ENCODE measurements around the gene EIF4A3. TPM values are rescaled to one million over a fixed set of nuclear protein-coding genes. Genes with fewer than 3 reads are reported as not detected.

The EIF4A3 gene
- total RNA-seq, 1 experiment from 2014 or later: 169 TPM

- Histone ChIP-seq H3K27ac (ENCODE audit: low read length) (no peak overlapping the region), H3K27me3 (ENCODE audit: control insufficient read depth, insufficient read depth, low read length) (no peaks in the 10 kb centered on the region), H3K9me3 (ENCODE audit: control insufficient read depth, insufficient read depth, low read depth, low read length) (peaks cover 8% of the 10 kb centered on the region; the same call in 1 of the 2 replicates), H3K4me1 (ENCODE audit: control insufficient read depth, insufficient read depth, low read length) (no peaks in the 10 kb centered on the region), H3K4me3 (ENCODE audit: low read depth in 2 of 2, low read length in 2 of 2) (no peak overlapping the region), H3K36me3 (ENCODE audit: control insufficient read depth, insufficient read depth, low read length) (no peaks in the 10 kb centered on the region)
- intact Hi-C loops (cut with micrococcal nuclease; ENCODE audit: unreplicated experiment): no loop called here
- POLR2A ChIA-PET: no interaction called here
- CTCF ChIA-PET: no interaction called here
- BruUV-seq (replicated peaks): no TSS peak
- no peak for TF ChIP-seq REST (IDR thresholded peaks at IDR 0.05; ENCODE audit: insufficient read depth in 1 of 2, low read depth in 2 of 2, low read length in 1 of 2)
- TF ChIP-seq TCF7L2 (IDR thresholded peaks at IDR 0.05; ENCODE audit: low read depth, low read length): no peak
- no peak for TF ChIP-seq POLR2AphosphoS5 (IDR thresholded peaks at IDR 0.05; ENCODE audit: low read depth, low read length)
- TF ChIP-seq SIN3A (IDR thresholded peaks at IDR 0.05; ENCODE audit: borderline replicate concordance, insufficient read depth, low read depth, low read length): no peak
- no peak for TF ChIP-seq CTCF (IDR thresholded peaks at IDR 0.05)
- DNase-seq (ENCODE audit: low read depth, low spot score): no peak
- in situ Hi-C loops (cut with HindIII; ENCODE audit: low pct_unique_long_range_greater_than_20kb, low sequenced_read_pairs): no loop called here
- ATAC-seq: no peak
These were observed 7.2 kb upstream of the EIF4A3 start for GRCh38 chr17:80154166-80154565.

- BruUV-seq (replicated peaks): no TSS peak
- no peaks in the 10 kb centered on the region for H3K27me3 ChIP-seq (ENCODE audit: control insufficient read depth, insufficient read depth, low read length)
- in situ Hi-C loops (cut with HindIII; ENCODE audit: low pct_unique_long_range_greater_than_20kb, low sequenced_read_pairs) (no loop called here), intact Hi-C loops (cut with micrococcal nuclease; ENCODE audit: unreplicated experiment) (no loop called here)
- DNase-seq (ENCODE audit: low read depth, low spot score) (no peak), ATAC-seq (no peak)
- H3K9me3 ChIP-seq (ENCODE audit: control insufficient read depth, insufficient read depth, low read depth, low read length): peaks cover 8% of the 10 kb centered on the region; the same call in 1 of the 2 replicates
- no peaks in the 10 kb centered on the region for H3K36me3 ChIP-seq (ENCODE audit: control insufficient read depth, insufficient read depth, low read length)
- H3K4me3 ChIP-seq (ENCODE audit: low read depth in 2 of 2, low read length in 2 of 2): no peak overlapping the region
- no peaks in the 10 kb centered on the region for H3K4me1 ChIP-seq (ENCODE audit: control insufficient read depth, insufficient read depth, low read length)
- TF ChIP-seq CTCF (IDR thresholded peaks at IDR 0.05): no peak
- no peak for TF ChIP-seq POLR2AphosphoS5 (IDR thresholded peaks at IDR 0.05; ENCODE audit: low read depth, low read length)
- TF ChIP-seq TCF7L2 (IDR thresholded peaks at IDR 0.05; ENCODE audit: low read depth, low read length): no peak
- TF ChIP-seq REST (IDR thresholded peaks at IDR 0.05; ENCODE audit: insufficient read depth in 1 of 2, low read depth in 2 of 2, low read length in 1 of 2): no peak
- no peak for TF ChIP-seq SIN3A (IDR thresholded peaks at IDR 0.05; ENCODE audit: borderline replicate concordance, insufficient read depth, low read depth, low read length)
- no peak overlapping the region for H3K27ac ChIP-seq (ENCODE audit: low read length)
- ChIA-PET CTCF (no interaction called here), POLR2A (no interaction called here)
These were observed 6.1 kb upstream of the EIF4A3 start for GRCh38 chr17:80153004-80153403.

Data from Panc1 (cell line).